Cardiac muscle cell (in vitro differentiated cells and primary cell): ENCODE measurements around the gene PTRHD1. TPM values are rescaled to one million over a fixed set of nuclear protein-coding genes. Genes with fewer than 3 reads are reported as not detected.

Experiments used
- DNase-seq, 2 donors: peaks; one replicate each; pipeline versions ENCODE4 v3.0.0 to v3.0.0-alpha.2; 2010 to 2017; ENCODE audit warnings: low read depth in 1 of 2, low spot score in 1 of 2
- H3K27ac ChIP-seq: fragments of 200-600 bp; sonication (generic); 2 replicates; pipeline ENCODE4 v1.5.1; 2016
- H3K27me3 ChIP-seq: fragments of 200-600 bp; sonication (generic); 2 replicates; pipeline ENCODE4 v1.6.0; 2016; ENCODE audit warnings: control low read depth
- H3K36me3 ChIP-seq: fragments of 200-600 bp; sonication (generic); 2 replicates; pipeline ENCODE4 v1.5.1; 2016; ENCODE audit warnings: control low read depth
- H3K4me1 ChIP-seq: fragments of 200-600 bp; sonication (generic); 2 replicates; pipeline ENCODE4 v1.8.1; 2017; ENCODE audit warnings: low read depth, mild to moderate bottlenecking, mixed run types
- H3K4me3 ChIP-seq: fragments of 200-600 bp; sonication (generic); 2 replicates; pipeline ENCODE4 v1.5.1; 2016; ENCODE audit warnings: mild to moderate bottlenecking
- H3K9me3 ChIP-seq: fragments of 200-600 bp; sonication (generic); 2 replicates; pipeline ENCODE4 v1.5.1; 2017; ENCODE audit warnings: low read depth, mild to moderate bottlenecking, control low read depth
- CTCF ChIP-seq: IDR thresholded peaks from 2 replicates; pipeline ENCODE4 v1.5.1; 2012; ENCODE audit warnings: low read depth, mild to moderate bottlenecking, low read length
- polyA plus RNA-seq: library from polyadenylated mRNA; unstranded; fragments of >200 nt; fragmentation: Nextera tagmentation; extraction: Ambion mirVana; gene quantifications from 2 replicates; pipeline ENCODE4 v1.2.1, GENCODE V29; 2016
- total RNA-seq: library from RNA; depleted of rRNA; stranded (reverse); fragments of >200 nt; gene quantifications from 2 replicates; pipeline ENCODE4 v1.2.3, GENCODE V29; 2016

Gene PTRHD1
- total and polyA plus RNA-seq, 2 experiments from 2014 or later, result 32.1 to 54.3 TPM

- Histone ChIP-seq H3K27me3 (no peaks in the 10 kb centered on the region), H3K9me3 (no peaks in the 10 kb centered on the region), H3K4me1 (no peaks in the 10 kb centered on the region), H3K27ac (no peak overlapping the region), H3K4me3 (no peak overlapping the region), H3K36me3 (no peaks in the 10 kb centered on the region)
- no peak for DNase-seq
- TF ChIP-seq CTCF, result no peak
These were observed 9.6 kb downstream of the PTRHD1 start for GRCh38 chr2:24783641-24784040.

- H3K27me3 ChIP-seq, result no peaks in the 10 kb centered on the region
- H3K4me1 ChIP-seq, result no peaks in the 10 kb centered on the region
- no peak for TF ChIP-seq CTCF
- no peak for DNase-seq
- H3K4me3 ChIP-seq, result no peak overlapping the region
- no peak overlapping the region for H3K27ac ChIP-seq
- H3K36me3 ChIP-seq, result no peaks in the 10 kb centered on the region
- no peaks in the 10 kb centered on the region for H3K9me3 ChIP-seq
These were observed 14.1 kb downstream of the PTRHD1 start for GRCh38 chr2:24779116-24779515.

GRCh38 chr2:24774373-24774772 is 18.8 kb downstream of the PTRHD1 start:
- H3K27me3 ChIP-seq, result no peaks in the 10 kb centered on the region
- DNase-seq, result no peak
- no peaks in the 10 kb centered on the region for H3K4me1 ChIP-seq
- H3K27ac ChIP-seq, result no peak overlapping the region
- TF ChIP-seq CTCF, result no peak
- no peaks in the 10 kb centered on the region for H3K9me3 ChIP-seq
- H3K36me3 ChIP-seq, result no peaks in the 10 kb centered on the region
- H3K4me3 ChIP-seq, result no peak overlapping the region

- no peak for TF ChIP-seq CTCF
These were observed 21.2 kb downstream of the PTRHD1 start for GRCh38 chr2:24771764-24772586.

GRCh38 chr2:24771061-24771460 is 22.1 kb downstream of the PTRHD1 start:
- no peak for DNase-seq
- Histone ChIP-seq H3K4me3 (no peak overlapping the region), H3K27ac (no peak overlapping the region), H3K36me3 (peaks cover 4% of the 10 kb centered on the region), H3K9me3 (no peaks in the 10 kb centered on the region), H3K27me3 (no peaks in the 10 kb centered on the region), H3K4me1 (no peaks in the 10 kb centered on the region)
- no peak for TF ChIP-seq CTCF

More at GRCh38 chr2:24771764-24772586, 21.2 kb downstream of the PTRHD1 start:
- no peak for DNase-seq
- no peak overlapping the region for H3K27ac ChIP-seq
- H3K4me1 ChIP-seq, result no peaks in the 10 kb centered on the region
- peaks cover 4% of the 10 kb centered on the region for H3K36me3 ChIP-seq
- no peak overlapping the region for H3K4me3 ChIP-seq
- H3K27me3 ChIP-seq, result no peaks in the 10 kb centered on the region
- no peaks in the 10 kb centered on the region for H3K9me3 ChIP-seq
